Endodermal cell (in vitro differentiated cells): ENCODE results near the gene APOC1. TPM values are rescaled to one million over a fixed set of nuclear protein-coding genes. Genes with fewer than 3 reads are reported as not detected.
A peak's percentile ranks its signal among the peaks of the same experiment; 100 is the strongest.

Experiments used
- DNase-seq: peaks from one replicate; pipeline ENCODE4 v3.0.0-alpha.2; 2017
- H3K27ac ChIP-seq: 2 replicates; pipeline ENCODE4 v1.5.1; 2013; ENCODE audit warnings: mild to moderate bottlenecking, low read depth, low read length, moderate library complexity
- H3K27me3 ChIP-seq: 2 replicates; pipeline ENCODE4 v1.6.1; 2013; ENCODE audit warnings: mild to moderate bottlenecking, low read length, moderate library complexity; ENCODE audit not compliant: insufficient read depth, control insufficient read depth, poor library complexity, severe bottlenecking
- H3K36me3 ChIP-seq: 2 replicates; pipeline ENCODE4 v1.7.0; 2013; ENCODE audit warnings: mild to moderate bottlenecking, low read length, moderate library complexity; ENCODE audit not compliant: control insufficient read depth, insufficient read depth
- H3K4me1 ChIP-seq: one replicate; pipeline ENCODE4 v1.7.0; 2013; ENCODE audit warnings: low read length; ENCODE audit not compliant: control insufficient read depth, insufficient read depth
- H3K4me3 ChIP-seq: 2 replicates; pipeline ENCODE4 v1.5.1; 2013; ENCODE audit warnings: mild to moderate bottlenecking, low read length, moderate library complexity
- H3K9ac ChIP-seq: 2 replicates; pipeline ENCODE4 v1.6.1; 2013; ENCODE audit warnings: mild to moderate bottlenecking, low read length, moderate library complexity; ENCODE audit not compliant: poor library complexity, severe bottlenecking; ENCODE audit errors: extremely low read depth
- H3K9me3 ChIP-seq: 2 replicates; pipeline ENCODE4 v1.6.1; 2013; ENCODE audit warnings: mild to moderate bottlenecking, low read length, moderate library complexity; ENCODE audit not compliant: control insufficient read depth
- H3K27ac Mint-ChIP-seq: 2 replicates; pipeline ENCODE4 v1.8.0; 2020; ENCODE audit warnings: mixed read lengths
- H3K27me3 Mint-ChIP-seq: 2 replicates; pipeline ENCODE4 v1.8.0; 2021; ENCODE audit warnings: mild to moderate bottlenecking, mixed read lengths; ENCODE audit not compliant: insufficient read depth
- H3K36me3 Mint-ChIP-seq: 2 replicates; pipeline ENCODE4 v1.8.0; 2020; ENCODE audit warnings: low read depth, mixed read lengths
- H3K4me1 Mint-ChIP-seq: 2 replicates; pipeline ENCODE4 v1.8.0; 2020; ENCODE audit warnings: mixed read lengths
- H3K4me3 Mint-ChIP-seq: 2 replicates; pipeline ENCODE4 v1.8.0; 2020; ENCODE audit warnings: mild to moderate bottlenecking, moderate library complexity, mixed read lengths
- H3K9me3 Mint-ChIP-seq: 2 replicates; pipeline ENCODE4 v1.8.0; 2020; ENCODE audit warnings: mild to moderate bottlenecking, mixed read lengths
- CTCF ChIP-seq: fragments of 200-600 bp; sonication (generic); conservative IDR thresholded peaks from 2 replicates; pipeline ENCODE4 v1.5.0; 2021; ENCODE audit warnings: antibody characterized with exemption, mild to moderate bottlenecking
- WGBS, 2 experiments: methylation state at CpG; one replicate each; pipeline versions ENCODE4 v1.1.5 to v1.1.7; 2013; ENCODE audit warnings: missing lambda C conversion rate in 2 of 2, mixed read lengths in 1 of 2; ENCODE audit not compliant: insufficient coverage in 1 of 2, insufficient read length in 1 of 2; 5-methylcytosine and 5-hydroxymethylcytosine counted together
- total RNA-seq, 2 donors: library from RNA; stranded (reverse); fragmentation: NEBNext Ultra II Directional in 1 of 2; extraction: Animal tissue kit (Norgen Biotek cat#: 25700) in 1 of 2; gene quantifications; 2 replicates in 1 of 2; 3 replicates in 1 of 2; pipeline ENCODE4 v1.2.1, GENCODE V29; 2021

APOC1 gene
- total RNA-seq, 2 donors from 2014 or later, result 914 to 1,040 TPM

DNA sequence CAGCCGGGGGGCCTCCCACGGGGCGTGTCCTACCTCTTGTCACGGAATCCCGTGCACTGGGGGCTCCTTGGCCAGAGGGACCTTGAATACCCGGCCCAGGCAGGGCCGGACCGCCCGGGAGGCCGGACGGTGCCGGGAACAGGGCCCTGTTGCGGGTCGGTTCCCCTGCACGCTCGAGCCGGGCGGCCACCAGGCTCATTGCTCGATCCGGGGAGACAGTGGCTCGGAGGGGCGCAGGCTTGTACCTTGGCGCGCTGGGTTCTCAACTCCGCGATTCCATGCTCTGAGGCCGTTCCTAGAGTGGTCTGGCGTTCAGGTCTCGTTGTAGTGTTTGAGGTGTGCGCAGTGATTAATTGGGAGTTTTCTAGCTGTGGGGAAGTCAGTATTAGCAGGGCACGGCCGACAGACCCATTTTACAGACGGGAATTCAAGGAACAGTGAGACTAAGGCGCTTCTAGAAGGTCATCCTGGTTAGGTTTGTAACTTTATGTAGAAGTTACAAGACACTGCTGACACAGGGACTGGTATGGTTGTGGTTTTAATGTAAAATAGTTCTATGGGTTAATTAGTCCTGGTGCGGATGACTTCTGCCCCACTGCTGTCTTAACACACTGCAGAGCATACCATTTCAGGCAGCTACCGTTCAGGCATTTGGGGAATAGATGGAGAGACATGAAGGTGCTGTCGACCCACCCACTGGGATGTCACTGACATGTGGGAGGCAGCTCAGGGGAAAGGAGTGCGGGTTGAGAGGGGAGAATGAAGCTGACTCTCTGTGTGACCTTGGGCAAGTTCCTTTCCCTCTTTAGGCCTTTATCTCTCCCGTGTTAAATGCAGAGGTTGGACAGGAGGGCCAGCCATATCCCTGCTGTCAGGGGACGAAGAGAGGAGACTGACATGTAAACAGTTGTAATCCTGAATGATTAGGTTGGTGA is 41.4 kb downstream of the APOC1 start:
- H3K27me3 ChIP-seq, result no peaks in the 10 kb centered on the region
- no peak for TF ChIP-seq CTCF
- 8% methylated on average over 17 to 40 of the region's 40 CpGs for WGBS, 2 experiments

GRCh38 chr19:44957526-44957925 is 43.1 kb downstream of the APOC1 start:
- peaks cover 16% of the 10 kb centered on the region for H3K36me3 Mint-ChIP-seq

More for the DNA sequence above, 41.4 kb downstream of the APOC1 start:
- Histone ChIP-seq H3K36me3 (peaks cover 12% of the 10 kb centered on the region), H3K9ac (peak overlapping the region; percentile 89), H3K27ac (peak overlapping the region; percentile 36), H3K4me1 (peaks cover 7% of the 10 kb centered on the region), H3K4me3 (peak overlapping the region; percentile 95), H3K9me3 (no peaks in the 10 kb centered on the region)
- Mint-ChIP-seq H3K4me3 (peak overlapping the region; percentile 84), H3K4me1 (peaks cover 26% of the 10 kb centered on the region), H3K9me3 (no peaks in the 10 kb centered on the region), H3K27me3 (no peaks in the 10 kb centered on the region), H3K27ac (peak overlapping the region; percentile 94), H3K36me3 (peaks cover 3% of the 10 kb centered on the region)
- no peak for DNase-seq

GRCh38 chr19:44958090-44958489 is 43.7 kb downstream of the APOC1 start:
- Mint-ChIP-seq H3K4me1 (peaks cover 23% of the 10 kb centered on the region), H3K27me3 (no peaks in the 10 kb centered on the region), H3K27ac (no peak overlapping the region), H3K9me3 (no peaks in the 10 kb centered on the region), H3K36me3 (peaks cover 18% of the 10 kb centered on the region), H3K4me3 (no peak overlapping the region)
- 95 to 96% methylated on average over 5 to 9 of the region's 9 CpGs for WGBS, 2 experiments
- H3K9me3 ChIP-seq, result no peaks in the 10 kb centered on the region
- no peak for TF ChIP-seq CTCF
- no peak overlapping the region for H3K27ac ChIP-seq
- H3K36me3 ChIP-seq, result peaks cover 25% of the 10 kb centered on the region
- H3K4me3 ChIP-seq, result no peak overlapping the region
- no peak overlapping the region for H3K9ac ChIP-seq
- DNase-seq, result no peak
- peaks cover 7% of the 10 kb centered on the region for H3K4me1 ChIP-seq
- H3K27me3 ChIP-seq, result no peaks in the 10 kb centered on the region

More at GRCh38 chr19:44957526-44957925, 43.1 kb downstream of the APOC1 start:
- no peak overlapping the region for H3K27ac ChIP-seq
- DNase-seq, result no peak
- Mint-ChIP-seq H3K27ac (no peak overlapping the region), H3K4me3 (no peak overlapping the region), H3K9me3 (no peaks in the 10 kb centered on the region), H3K27me3 (no peaks in the 10 kb centered on the region), H3K4me1 (peaks cover 23% of the 10 kb centered on the region)
- 91 to 93% methylated on average over 4 to 7 of the region's 7 CpGs for WGBS, 2 experiments
- no peaks in the 10 kb centered on the region for H3K9me3 ChIP-seq
- H3K27me3 ChIP-seq, result no peaks in the 10 kb centered on the region
- H3K4me3 ChIP-seq, result no peak overlapping the region
- H3K9ac ChIP-seq, result no peak overlapping the region
- peaks cover 7% of the 10 kb centered on the region for H3K4me1 ChIP-seq
- H3K36me3 ChIP-seq, result peaks cover 24% of the 10 kb centered on the region
- TF ChIP-seq CTCF, result no peak
